K562 (cell line): ENCODE results near the gene ZBTB24.

Experiments used
- CC2D1A ChIP-seq: fragments of 450-650 bp; IDR thresholded peaks from 2 replicates; pipeline ENCODE4 v1.6.1; 2017; ENCODE audit warnings: mild to moderate bottlenecking
- CTCF ChIP-seq, 3 experiments: IDR thresholded peaks in 2 of 3; conservative IDR thresholded peaks in 1 of 3; 2 replicates each; pipeline ENCODE4 v1.5.1; 2011 to 2012; ENCODE audit warnings: low read length in 3 of 3, mild to moderate bottlenecking in 3 of 3, control low read depth in 2 of 3, improper control_type of control experiment in 1 of 3, inconsistent platforms in 1 of 3, low read depth in 1 of 3, mixed read lengths in 1 of 3, moderate library complexity in 1 of 3; ENCODE audit not compliant: insufficient read depth in 2 of 3
- ESRRB ChIP-seq: fragments of 250-450 bp; sonication (Bioruptor Pico); IDR thresholded peaks from 2 replicates; pipeline ENCODE4 v1.5.0; 2020; ENCODE audit warnings: mild to moderate bottlenecking, moderate library complexity, borderline replicate concordance
- EZH2 ChIP-seq: IDR thresholded peaks from 2 replicates; pipeline ENCODE4 v1.6.1; 2012; ENCODE audit warnings: low read depth, mild to moderate bottlenecking, inconsistent platforms, low read length, borderline replicate concordance
- FOXO4 ChIP-seq: fragments of 450-650 bp; formaldehyde crosslinking; IDR thresholded peaks from 2 replicates; pipeline ENCODE4 v1.4.0; 2020; ENCODE audit warnings: mild to moderate bottlenecking, moderate library complexity
- GABPA ChIP-seq: fragments of 200-800 bp; sonication (Bioruptor generic); conservative IDR thresholded peaks from 2 replicates; pipeline ENCODE4 v1.6.1; 2016; ENCODE audit warnings: low read depth, missing genetic modification characterization, missing compliant biosample characterization
- HNRNPLL ChIP-seq: fragments of 200-400 bp; formaldehyde crosslinking; IDR thresholded peaks from 2 replicates; pipeline ENCODE4 v1.6.1; 2017; ENCODE audit warnings: low read length, low read depth, mild to moderate bottlenecking; ENCODE audit not compliant: poor library complexity, severe bottlenecking
- MED1 ChIP-seq: sonication (generic); formaldehyde crosslinking; IDR thresholded peaks from 2 replicates; pipeline ENCODE4 v1.8.1; 2023; ENCODE audit warnings: missing genetic modification reagents, borderline replicate concordance
- SIN3A ChIP-seq, 2 experiments: fragments of 150-350 bp in 1 of 2; IDR thresholded peaks; 2 replicates each; pipeline ENCODE4 v1.6.1; 2011 to 2016; ENCODE audit warnings: borderline replicate concordance in 2 of 2, low read depth in 2 of 2, low read length in 2 of 2, mild to moderate bottlenecking in 2 of 2, moderate library complexity in 2 of 2; ENCODE audit not compliant: control insufficient read depth in 1 of 2
- TBP ChIP-seq: optimal IDR thresholded peaks from 2 replicates; pipeline ENCODE3; 2011; ENCODE audit warnings: low read depth, low read length, improper control_type of control experiment
- USF2 ChIP-seq: sonication (generic); formaldehyde crosslinking; IDR thresholded peaks from 2 replicates; pipeline ENCODE4 v1.5.0; 2020; ENCODE audit warnings: missing genetic modification reagents
- ZNF165 ChIP-seq: fragments of 250-450 bp; sonication (Bioruptor Pico); IDR thresholded peaks from 2 replicates; pipeline ENCODE4 v1.4.0; 2020; ENCODE audit warnings: borderline replicate concordance
- ZNF407 ChIP-seq: fragments of 450-650 bp; IDR thresholded peaks from 2 replicates; pipeline ENCODE4 v1.6.1; 2016; ENCODE audit warnings: low read depth

- TF ChIP-seq CTCF (IDR thresholded peaks at IDR 0.05 in 2 of 3, conservative IDR thresholded peaks at IDR 0.05 in 1 of 3; ENCODE audit: insufficient read depth in 2 of 3, low read depth in 1 of 3, low read length in 3 of 3) (no peak), HNRNPLL (no peak), CC2D1A (no peak), GABPA (no peak), ESRRB (no peak), MED1 (CRISPR knock-in tag) (no peak), USF2 (no peak), EZH2 (no peak), FOXO4 (CRISPR knock-in tag) (no peak), ZNF165 (CRISPR knock-in tag) (no peak), TBP (no peak), ZNF407 (no peak), SIN3A (IDR thresholded peaks at IDR 0.05; ENCODE audit: borderline replicate concordance in 2 of 2, control insufficient read depth in 1 of 2, low read depth in 2 of 2, low read length in 2 of 2) (no peak)
Observed at GRCh38 chr6:109483735-109484057, 677 bp upstream of the ZBTB24 start.
